GM23338 (cell line): ENCODE data around the gene BIRC6. TPM values are rescaled to one million over a fixed set of nuclear protein-coding genes. Genes with fewer than 3 reads are reported as not detected.

Experiments
- ATAC-seq: fragments of 200-7000 bp; cut with Tn5 transposase; 3 replicates; pipeline ENCODE4 v1.9.1; 2020
- DNase-seq: peaks from one replicate; pipeline ENCODE4 v3.0.0-alpha.2; 2015; ENCODE audit warnings: low spot score
- H2AFZ ChIP-seq: fragments of 200-600 bp; sonication (generic); 2 replicates; pipeline ENCODE4 v1.8.0; 2016; ENCODE audit warnings: antibody characterized with exemption, mild to moderate bottlenecking, moderate library complexity
- H3F3A ChIP-seq: fragments of 200-600 bp; sonication (generic); replicated peaks from 2 replicates; pipeline ENCODE4 v1.8.0; 2017; ENCODE audit warnings: antibody characterized with exemption, mixed run types, low read depth
- H3K27ac ChIP-seq: fragments of 200-600 bp; sonication (generic); 2 replicates; pipeline ENCODE4 v1.6.1; 2016; ENCODE audit warnings: low read depth
- H3K27me3 ChIP-seq: fragments of 200-600 bp; sonication (generic); 2 replicates; pipeline ENCODE4 v1.8.0; 2016; ENCODE audit warnings: mild to moderate bottlenecking, mixed run types, moderate library complexity; ENCODE audit not compliant: insufficient read depth
- H3K36me3 ChIP-seq: fragments of 200-600 bp; sonication (generic); 2 replicates; pipeline ENCODE4 v1.8.0; 2016; ENCODE audit warnings: mild to moderate bottlenecking; ENCODE audit not compliant: insufficient read depth
- H3K4me1 ChIP-seq: fragments of 200-600 bp; sonication (generic); 2 replicates; pipeline ENCODE4 v1.8.0; 2016; ENCODE audit warnings: mild to moderate bottlenecking, moderate library complexity; ENCODE audit not compliant: insufficient read depth
- H3K4me2 ChIP-seq: fragments of 200-600 bp; sonication (generic); 2 replicates; pipeline ENCODE4 v1.7.1; 2017; ENCODE audit warnings: mixed run types
- H3K4me3 ChIP-seq: fragments of 200-600 bp; sonication (generic); 2 replicates; pipeline ENCODE4 v1.6.1; 2016; ENCODE audit warnings: mixed run types
- H3K79me2 ChIP-seq: fragments of 200-600 bp; sonication (generic); replicated peaks from 2 replicates; pipeline ENCODE4 v1.8.0; 2017; ENCODE audit warnings: mild to moderate bottlenecking; ENCODE audit not compliant: insufficient read depth
- H3K9me2 ChIP-seq: fragments of 200-600 bp; sonication (generic); 2 replicates; pipeline ENCODE4 v1.8.0; 2017; ENCODE audit not compliant: insufficient read depth
- H4K20me1 ChIP-seq: fragments of 200-600 bp; sonication (generic); replicated peaks from 2 replicates; pipeline ENCODE4 v1.8.0; 2017; ENCODE audit warnings: mild to moderate bottlenecking; ENCODE audit not compliant: insufficient read depth
- H3K27ac Mint-ChIP-seq: 2 replicates; pipeline ENCODE4 v1.8.0; 2020; ENCODE audit warnings: inconsistent platforms, mild to moderate bottlenecking, moderate library complexity, mixed read lengths
- H3K27me3 Mint-ChIP-seq: 3 replicates; pipeline ENCODE4 v1.8.0; 2022; ENCODE audit warnings: low read depth, mild to moderate bottlenecking, moderate library complexity, mixed read lengths, inconsistent platforms; ENCODE audit not compliant: insufficient read depth, poor library complexity
- H3K36me3 Mint-ChIP-seq: 3 replicates; pipeline ENCODE4 v1.8.0; 2021; ENCODE audit warnings: low read depth, mild to moderate bottlenecking, inconsistent platforms, moderate library complexity, mixed read lengths
- H3K4me1 Mint-ChIP-seq: 3 replicates; pipeline ENCODE4 v1.8.0; 2020; ENCODE audit warnings: mild to moderate bottlenecking, inconsistent platforms, mixed read lengths
- H3K4me3 Mint-ChIP-seq: 3 replicates; pipeline ENCODE4 v1.8.0; 2021; ENCODE audit warnings: moderate library complexity, mild to moderate bottlenecking, inconsistent platforms, mixed read lengths
- H3K9me3 Mint-ChIP-seq: 3 replicates; pipeline ENCODE4 v1.8.0; 2020; ENCODE audit warnings: moderate library complexity, mild to moderate bottlenecking, inconsistent platforms, mixed read lengths
- CREB1 ChIP-seq: fragments of 250-450 bp; sonication (Bioruptor Pico); IDR thresholded peaks from 2 replicates; pipeline ENCODE4 v1.5.0; 2020; ENCODE audit warnings: low read depth, mild to moderate bottlenecking, moderate library complexity
- CTCF ChIP-seq, 2 experiments: fragments of 200-600 bp in 1 of 2; sonication (generic) in 1 of 2; conservative IDR thresholded peaks; 2 replicates each; pipeline versions ENCODE4 v1.5.1 to v1.6.1; 2016 to 2017; ENCODE audit warnings: antibody characterized with exemption in 2 of 2, low read depth in 2 of 2, mild to moderate bottlenecking in 2 of 2, moderate library complexity in 1 of 2
- ETS1 ChIP-seq: IDR thresholded peaks from 2 replicates; pipeline ENCODE4 v1.6.1; 2016; ENCODE audit warnings: antibody characterized with exemption
- EZH2 ChIP-seq: fragments of 200-600 bp; sonication (generic); IDR thresholded peaks from one replicate; pipeline ENCODE4 v1.8.0; 2017; ENCODE audit warnings: antibody characterized with exemption, mild to moderate bottlenecking, low read depth; ENCODE audit not compliant: unreplicated experiment
- EZH2phosphoT487 ChIP-seq: fragments of 200-600 bp; sonication (generic); IDR thresholded peaks from one replicate; pipeline ENCODE4 v1.8.1; 2018; ENCODE audit warnings: antibody characterized with exemption; ENCODE audit not compliant: unreplicated experiment
- JUNB ChIP-seq: IDR thresholded peaks from one replicate; pipeline ENCODE4 v1.6.1; 2016; ENCODE audit warnings: antibody characterized with exemption; ENCODE audit not compliant: unreplicated experiment
- NANOG ChIP-seq: IDR thresholded peaks from 2 replicates; pipeline ENCODE4 v1.6.1; 2016; ENCODE audit warnings: antibody characterized with exemption, borderline replicate concordance
- POLR2AphosphoS5 ChIP-seq: IDR thresholded peaks from 2 replicates; pipeline ENCODE4 v1.6.1; 2016; ENCODE audit warnings: antibody characterized with exemption, low read depth
- STAT1 ChIP-seq: IDR thresholded peaks from one replicate; pipeline ENCODE4 v1.6.1; 2016; ENCODE audit warnings: antibody characterized with exemption; ENCODE audit not compliant: unreplicated experiment
- ZNF114 ChIP-seq: fragments of 250-450 bp; sonication (Bioruptor Pico); IDR thresholded peaks from 2 replicates; pipeline ENCODE4 v1.5.0; 2020; ENCODE audit warnings: mild to moderate bottlenecking, moderate library complexity
- ZNF331 ChIP-seq: fragments of 250-450 bp; sonication (Bioruptor Pico); IDR thresholded peaks from 2 replicates; pipeline ENCODE4 v1.5.0; 2020; ENCODE audit warnings: low read depth, mild to moderate bottlenecking, moderate library complexity
- ZNF462 ChIP-seq: fragments of 250-450 bp; sonication (Bioruptor Pico); IDR thresholded peaks from 2 replicates; pipeline ENCODE4 v1.5.0; 2020; ENCODE audit warnings: mild to moderate bottlenecking, moderate library complexity
- polyA plus RNA-seq: library from polyadenylated mRNA; unstranded; fragments of >200 nt; fragmentation: Nextera tagmentation; extraction: Ambion mirVana; gene quantifications from 2 replicates; pipeline ENCODE4 v1.2.1, GENCODE V29; 2016
- total RNA-seq: library from RNA; depleted of rRNA; stranded (reverse); fragments of >200 nt; shearing (Covaris generic); gene quantifications from 2 replicates; pipeline ENCODE4 v1.2.3, GENCODE V29; 2014
- TF ChIP-seq, protein P1 (sequence below): IDR thresholded peaks from one replicate; pipeline ENCODE4 v1.6.1; 2018; ENCODE audit warnings: antibody characterized with exemption; ENCODE audit not compliant: unreplicated experiment

The BIRC6 gene
- total and polyA plus RNA-seq, 2 experiments from 2014 or later, result 85.8 to 131 TPM

DNA sequence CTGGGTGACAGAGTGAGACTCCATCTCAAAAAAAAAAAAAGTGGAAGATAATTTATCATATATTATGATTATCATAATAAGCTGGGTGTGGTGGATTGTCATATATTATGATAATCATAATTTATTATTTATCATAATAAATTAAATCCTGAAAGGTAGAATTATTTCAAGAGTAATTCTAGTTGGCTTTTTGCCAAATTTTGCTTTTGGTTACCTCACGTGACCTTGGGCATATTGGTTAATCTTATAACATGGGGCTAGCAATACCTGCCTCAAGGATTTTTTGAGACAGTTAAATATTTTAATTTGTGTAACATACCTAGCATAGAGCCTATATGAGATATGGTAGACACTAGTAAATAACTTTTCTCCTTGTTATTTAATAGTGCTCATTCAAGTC lies 159.7 kb downstream of the BIRC6 start:
- H3K79me2 ChIP-seq, result no peaks in the 10 kb centered on the region
- no peak for ATAC-seq
- Mint-ChIP-seq H3K36me3 (peaks cover 45% of the 10 kb centered on the region; the same call in 2 of the 3 replicates), H3K9me3 (no peaks in the 10 kb centered on the region), H3K4me3 (no peak overlapping the region), H3K27me3 (peaks cover 2% of the 10 kb centered on the region), H3K27ac (no peak overlapping the region), H3K4me1 (no peaks in the 10 kb centered on the region)
- no peak overlapping the region for H3K27ac ChIP-seq
- no peaks in the 10 kb centered on the region for H3K4me1 ChIP-seq
- TF ChIP-seq POLR2AphosphoS5, result no peak
- TF ChIP-seq ETS1, result no peak
- no peak for TF ChIP-seq NANOG
- TF ChIP-seq JUNB, result no peak
- no peak for TF ChIP-seq EZH2
- TF ChIP-seq STAT1, result no peak
- no peak for TF ChIP-seq ZNF331 (CRISPR knock-in tag)
- TF ChIP-seq CTCF (conservative IDR thresholded peaks at IDR 0.05; ENCODE audit: low read depth in 2 of 2), result no peak
- TF ChIP-seq, protein P1, sequence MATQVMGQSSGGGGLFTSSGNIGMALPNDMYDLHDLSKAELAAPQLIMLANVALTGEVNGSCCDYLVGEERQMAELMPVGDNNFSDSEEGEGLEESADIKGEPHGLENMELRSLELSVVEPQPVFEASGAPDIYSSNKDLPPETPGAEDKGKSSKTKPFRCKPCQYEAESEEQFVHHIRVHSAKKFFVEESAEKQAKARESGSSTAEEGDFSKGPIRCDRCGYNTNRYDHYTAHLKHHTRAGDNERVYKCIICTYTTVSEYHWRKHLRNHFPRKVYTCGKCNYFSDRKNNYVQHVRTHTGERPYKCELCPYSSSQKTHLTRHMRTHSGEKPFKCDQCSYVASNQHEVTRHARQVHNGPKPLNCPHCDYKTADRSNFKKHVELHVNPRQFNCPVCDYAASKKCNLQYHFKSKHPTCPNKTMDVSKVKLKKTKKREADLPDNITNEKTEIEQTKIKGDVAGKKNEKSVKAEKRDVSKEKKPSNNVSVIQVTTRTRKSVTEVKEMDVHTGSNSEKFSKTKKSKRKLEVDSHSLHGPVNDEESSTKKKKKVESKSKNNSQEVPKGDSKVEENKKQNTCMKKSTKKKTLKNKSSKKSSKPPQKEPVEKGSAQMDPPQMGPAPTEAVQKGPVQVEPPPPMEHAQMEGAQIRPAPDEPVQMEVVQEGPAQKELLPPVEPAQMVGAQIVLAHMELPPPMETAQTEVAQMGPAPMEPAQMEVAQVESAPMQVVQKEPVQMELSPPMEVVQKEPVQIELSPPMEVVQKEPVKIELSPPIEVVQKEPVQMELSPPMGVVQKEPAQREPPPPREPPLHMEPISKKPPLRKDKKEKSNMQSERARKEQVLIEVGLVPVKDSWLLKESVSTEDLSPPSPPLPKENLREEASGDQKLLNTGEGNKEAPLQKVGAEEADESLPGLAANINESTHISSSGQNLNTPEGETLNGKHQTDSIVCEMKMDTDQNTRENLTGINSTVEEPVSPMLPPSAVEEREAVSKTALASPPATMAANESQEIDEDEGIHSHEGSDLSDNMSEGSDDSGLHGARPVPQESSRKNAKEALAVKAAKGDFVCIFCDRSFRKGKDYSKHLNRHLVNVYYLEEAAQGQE, result no peak
- no peak for TF ChIP-seq ZNF114 (CRISPR knock-in tag)
- no peak for TF ChIP-seq EZH2phosphoT487
- no peak for TF ChIP-seq ZNF462
- TF ChIP-seq CREB1 (CRISPR knock-in tag), result no peak
- no peak overlapping the region for H3K4me2 ChIP-seq
- no peak for DNase-seq
- no peaks in the 10 kb centered on the region for H3K9me2 ChIP-seq
- no peak overlapping the region for H2AFZ ChIP-seq
- H4K20me1 ChIP-seq, result no peaks in the 10 kb centered on the region
- peaks cover 34% of the 10 kb centered on the region; the same call in 1 of the 2 replicates for H3K36me3 ChIP-seq
- no peaks in the 10 kb centered on the region for H3F3A ChIP-seq
- no peaks in the 10 kb centered on the region for H3K27me3 ChIP-seq
- no peak overlapping the region for H3K4me3 ChIP-seq
